ENCODE results near the gene NT5M. TPM values are rescaled to one million over a fixed set of nuclear protein-coding genes. Genes with fewer than 3 reads are reported as not detected.
A peak's percentile ranks its signal among the peaks of the same experiment; 100 is the strongest.

Gene NT5M
- total RNA-seq, 1 experiment from 2014 or later = 6.6 TPM

GRCh38 chr17:17386094-17386800, 83.1 kb downstream of the NT5M start:
- no peak overlapping the region for H2AK5ac ChIP-seq (ENCODE audit: insufficient read length, low read length)
- Mint-ChIP-seq H3K27ac (peak overlapping the region in 1 of 3 experiments; percentile 44; a peak in 1 of 7 replicates), H3K4me1 (peaks cover 4 to 10% of the 10 kb centered on the region in 2 experiments), H3K9me3 (no peaks in the 10 kb centered on the region; a peak in 1 of 5 replicates), H3K36me3 (ENCODE audit: insufficient read depth in 1 of 3, low read depth in 3 of 3) (no peaks in the 10 kb centered on the region; a peak in 1 of 7 replicates), H3K27me3 (ENCODE audit: low read depth) (peaks cover 3% of the 10 kb centered on the region), H3K4me3 (no peak overlapping the region)
- no peak overlapping the region for H3K23ac ChIP-seq (ENCODE audit: insufficient read length, low read depth, low read length)
- H3K4me2 ChIP-seq (ENCODE audit: insufficient read depth, insufficient read length, low read length) = no peak overlapping the region
- H3K27ac ChIP-seq (ENCODE audit: insufficient read length, low read depth, low read length) = no peak overlapping the region
- no peak overlapping the region for H2BK5ac ChIP-seq (ENCODE audit: insufficient read length, low read length)
- H3K79me2 ChIP-seq (ENCODE audit: insufficient read depth, low read length) = no peaks in the 10 kb centered on the region
- H2AFZ ChIP-seq (ENCODE audit: low read length) = no peak overlapping the region
- WGBS (ENCODE audit: extremely low coverage, insufficient read length, low lambda C conversion rate) = no CpG with 5 or more reads among the region's 15 CpGs
- H3K23me2 ChIP-seq (ENCODE audit: insufficient read length, low read depth, low read length, poor library complexity, severe bottlenecking) = no peaks in the 10 kb centered on the region
- no peak for DNase-seq
- no peak overlapping the region for H2BK120ac ChIP-seq (ENCODE audit: low read depth, low read length, poor library complexity, severe bottlenecking)
- TF ChIP-seq, protein P1, sequence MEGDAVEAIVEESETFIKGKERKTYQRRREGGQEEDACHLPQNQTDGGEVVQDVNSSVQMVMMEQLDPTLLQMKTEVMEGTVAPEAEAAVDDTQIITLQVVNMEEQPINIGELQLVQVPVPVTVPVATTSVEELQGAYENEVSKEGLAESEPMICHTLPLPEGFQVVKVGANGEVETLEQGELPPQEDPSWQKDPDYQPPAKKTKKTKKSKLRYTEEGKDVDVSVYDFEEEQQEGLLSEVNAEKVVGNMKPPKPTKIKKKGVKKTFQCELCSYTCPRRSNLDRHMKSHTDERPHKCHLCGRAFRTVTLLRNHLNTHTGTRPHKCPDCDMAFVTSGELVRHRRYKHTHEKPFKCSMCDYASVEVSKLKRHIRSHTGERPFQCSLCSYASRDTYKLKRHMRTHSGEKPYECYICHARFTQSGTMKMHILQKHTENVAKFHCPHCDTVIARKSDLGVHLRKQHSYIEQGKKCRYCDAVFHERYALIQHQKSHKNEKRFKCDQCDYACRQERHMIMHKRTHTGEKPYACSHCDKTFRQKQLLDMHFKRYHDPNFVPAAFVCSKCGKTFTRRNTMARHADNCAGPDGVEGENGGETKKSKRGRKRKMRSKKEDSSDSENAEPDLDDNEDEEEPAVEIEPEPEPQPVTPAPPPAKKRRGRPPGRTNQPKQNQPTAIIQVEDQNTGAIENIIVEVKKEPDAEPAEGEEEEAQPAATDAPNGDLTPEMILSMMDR (conservative IDR thresholded peaks at IDR 0.05) = no peak
- no peak overlapping the region for H2BK12ac ChIP-seq (ENCODE audit: insufficient read length, low read depth, low read length)
- H4K20me1 ChIP-seq (ENCODE audit: control insufficient read depth, insufficient read depth, insufficient read length) = no peaks in the 10 kb centered on the region
- H3K56ac ChIP-seq (ENCODE audit: insufficient read length, low read depth, low read length) = no peak overlapping the region
- no peaks in the 10 kb centered on the region for H3K27me3 ChIP-seq (ENCODE audit: insufficient read depth, low read length)
- no peak overlapping the region for H4K91ac ChIP-seq (ENCODE audit: insufficient read length, low read depth, low read length)
- H3K4me1 ChIP-seq (ENCODE audit: insufficient read depth, low read length) = no peaks in the 10 kb centered on the region
- H3K9me3 ChIP-seq (ENCODE audit: control insufficient read depth, low read depth, low read length) = no peaks in the 10 kb centered on the region
- H3K14ac ChIP-seq (ENCODE audit: insufficient read depth, low read length) = no peak overlapping the region
- H4K5ac ChIP-seq (ENCODE audit: insufficient read length, low read depth, low read length) = no peak overlapping the region
- H3K4ac ChIP-seq (ENCODE audit: low read depth, low read length) = no peak overlapping the region
- H3T11ph ChIP-seq (ENCODE audit: low read length) = no peak overlapping the region
- no peak overlapping the region for H2BK20ac ChIP-seq (ENCODE audit: low read depth, low read length, poor library complexity, severe bottlenecking)
- no peak overlapping the region for H3K9ac ChIP-seq (ENCODE audit: extremely low read depth, insufficient read length, low read length)
- no peak overlapping the region for H3K18ac ChIP-seq (ENCODE audit: insufficient read length, low read depth, low read length)
- no peak overlapping the region for H2BK15ac ChIP-seq (ENCODE audit: low read depth, low read length)
- H3K79me1 ChIP-seq (ENCODE audit: insufficient read depth, low read depth, low read length, poor library complexity, severe bottlenecking) = no peaks in the 10 kb centered on the region
- no peak overlapping the region for H4K8ac ChIP-seq (replicated peaks; ENCODE audit: insufficient read length, low read depth, low read length)

All from H9 (cell line).